Measurements from ENCODE around the gene GINS3. TPM values are rescaled to one million over a fixed set of nuclear protein-coding genes. Genes with fewer than 3 reads are reported as not detected.

GINS3 gene
- total RNA-seq, 1 experiment from 2014 or later: 16.4 TPM

GRCh38 chr16:58422809-58423208, 30.5 kb downstream of the GINS3 start:
- no peak for TF ChIP-seq CTCF (conservative IDR thresholded peaks at IDR 0.05)
- no peaks in the 10 kb centered on the region for H3K79me1 ChIP-seq (ENCODE audit: insufficient read depth, low read depth, low read length, poor library complexity, severe bottlenecking)
- H3T11ph ChIP-seq (ENCODE audit: low read length): no peak overlapping the region
- H3K79me2 ChIP-seq (ENCODE audit: insufficient read depth, low read length): no peaks in the 10 kb centered on the region
- no peak overlapping the region for H3K27ac ChIP-seq (ENCODE audit: insufficient read length, low read depth, low read length)
- no peak for DNase-seq
- no peak overlapping the region for H2BK5ac ChIP-seq (ENCODE audit: insufficient read length, low read length)
- no CpG with 5 or more reads among the region's 4 CpGs for WGBS (ENCODE audit: extremely low coverage, insufficient read length, low lambda C conversion rate)
- H4K8ac ChIP-seq (replicated peaks; ENCODE audit: insufficient read length, low read depth, low read length): no peak overlapping the region
- H3K23me2 ChIP-seq (ENCODE audit: insufficient read length, low read depth, low read length, poor library complexity, severe bottlenecking): no peaks in the 10 kb centered on the region
- no peaks in the 10 kb centered on the region for H3K9me3 ChIP-seq (ENCODE audit: control insufficient read depth, low read depth, low read length)
- no peak overlapping the region for H3K18ac ChIP-seq (ENCODE audit: insufficient read length, low read depth, low read length)
- H3K4me3 Mint-ChIP-seq: no peak overlapping the region
- no peak overlapping the region for H2BK120ac ChIP-seq (ENCODE audit: low read depth, low read length, poor library complexity, severe bottlenecking)
- no peak overlapping the region for H2BK20ac ChIP-seq (ENCODE audit: low read depth, low read length, poor library complexity, severe bottlenecking)
- H4K91ac ChIP-seq (ENCODE audit: insufficient read length, low read depth, low read length): no peak overlapping the region
- no peak overlapping the region for H3K56ac ChIP-seq (ENCODE audit: insufficient read length, low read depth, low read length)
- peaks cover 11% of the 10 kb centered on the region for H3K27me3 Mint-ChIP-seq (ENCODE audit: low read depth)
- no peak overlapping the region for H3K23ac ChIP-seq (ENCODE audit: insufficient read length, low read depth, low read length)
- H3K4me2 ChIP-seq (ENCODE audit: insufficient read depth, insufficient read length, low read length): no peak overlapping the region
- H3K4ac ChIP-seq (ENCODE audit: low read depth, low read length): no peak overlapping the region
- H3K9ac ChIP-seq (ENCODE audit: extremely low read depth, insufficient read length, low read length): no peak overlapping the region
- no peak overlapping the region for H3K14ac ChIP-seq (ENCODE audit: insufficient read depth, low read length)
- H2AFZ ChIP-seq (ENCODE audit: low read length): no peak overlapping the region
- H4K20me1 ChIP-seq (ENCODE audit: control insufficient read depth, insufficient read depth, insufficient read length): no peaks in the 10 kb centered on the region
- no peak overlapping the region for H4K5ac ChIP-seq (ENCODE audit: insufficient read length, low read depth, low read length)
- H3K27ac Mint-ChIP-seq: no peak overlapping the region; a peak in 1 of 7 replicates
- H3K4me1 Mint-ChIP-seq: peaks cover 27 to 38% of the 10 kb centered on the region in 2 experiments
- H3K9me3 Mint-ChIP-seq: no peaks in the 10 kb centered on the region
- H2BK15ac ChIP-seq (ENCODE audit: low read depth, low read length): no peak overlapping the region
- H3K4me1 ChIP-seq (ENCODE audit: insufficient read depth, low read length): peaks cover 7% of the 10 kb centered on the region; the same call in 1 of the 2 replicates
- H2BK12ac ChIP-seq (ENCODE audit: insufficient read length, low read depth, low read length): no peak overlapping the region
- H3K27me3 ChIP-seq (ENCODE audit: insufficient read depth, low read length): no peaks in the 10 kb centered on the region
- H2AK5ac ChIP-seq (ENCODE audit: insufficient read length, low read length): no peak overlapping the region
- no peaks in the 10 kb centered on the region; a peak in 1 of 7 replicates for H3K36me3 Mint-ChIP-seq (ENCODE audit: insufficient read depth in 1 of 3, low read depth in 3 of 3)
